Measurements from ENCODE around the gene FAM90A26.
"Not testable (repeated sequence)": the region's sequence is repeated elsewhere in the genome, so short reads cannot be mapped to it uniquely, and the experiment has no call there.

- not testable (repeated sequence) for TF ChIP-seq TCF12 (IDR thresholded peaks at IDR 0.05; ENCODE audit: low read depth, low read length); RFX5 (IDR thresholded peaks at IDR 0.05; ENCODE audit: low read depth, low read length); EP300 (IDR thresholded peaks at IDR 0.05; ENCODE audit: borderline replicate concordance in 1 of 2, control insufficient read depth in 1 of 2, low read depth in 2 of 2, low read length in 2 of 2); SMAD1 (IDR thresholded peaks at IDR 0.05; ENCODE audit: low read depth, partially characterized antibody)
Measured at GRCh38 chr4:9151809-9152179, 18.4 kb upstream of the FAM90A26 start.
